Measurements from ENCODE around the gene THSD4. TPM values are rescaled to one million over a fixed set of nuclear protein-coding genes. Genes with fewer than 3 reads are reported as not detected.

Gene THSD4
- total RNA-seq, 1 experiment from 2014 or later, result 29.0 TPM

DNA sequence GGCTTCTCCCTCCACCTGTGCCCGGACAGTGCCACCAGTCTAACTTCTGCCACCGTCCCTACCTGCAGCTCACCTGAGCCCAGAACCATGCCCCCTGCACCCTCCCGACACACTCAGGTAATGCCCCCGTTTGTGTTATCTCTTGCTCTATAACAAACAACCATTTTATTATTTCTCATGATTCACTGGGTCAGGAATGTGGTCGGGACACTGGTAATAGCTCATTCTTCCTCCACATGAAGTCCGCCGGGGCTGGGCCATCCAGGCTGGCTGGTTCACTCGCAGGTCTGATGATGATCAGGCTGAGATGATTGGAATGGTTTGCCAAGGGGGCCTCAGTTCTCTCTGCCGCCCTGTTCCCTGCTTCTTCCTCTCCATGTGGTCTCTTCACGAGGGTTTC lies 674.8 kb downstream of the THSD4 start:
- TF ChIP-seq EZH2 (IDR thresholded peaks at IDR 0.05; ENCODE audit: low read length, unreplicated experiment) (no peak), EZH2phosphoT487 (IDR thresholded peaks at IDR 0.05; ENCODE audit: borderline replicate concordance, low read length) (no peak)
- TF ChIP-seq, protein P1, sequence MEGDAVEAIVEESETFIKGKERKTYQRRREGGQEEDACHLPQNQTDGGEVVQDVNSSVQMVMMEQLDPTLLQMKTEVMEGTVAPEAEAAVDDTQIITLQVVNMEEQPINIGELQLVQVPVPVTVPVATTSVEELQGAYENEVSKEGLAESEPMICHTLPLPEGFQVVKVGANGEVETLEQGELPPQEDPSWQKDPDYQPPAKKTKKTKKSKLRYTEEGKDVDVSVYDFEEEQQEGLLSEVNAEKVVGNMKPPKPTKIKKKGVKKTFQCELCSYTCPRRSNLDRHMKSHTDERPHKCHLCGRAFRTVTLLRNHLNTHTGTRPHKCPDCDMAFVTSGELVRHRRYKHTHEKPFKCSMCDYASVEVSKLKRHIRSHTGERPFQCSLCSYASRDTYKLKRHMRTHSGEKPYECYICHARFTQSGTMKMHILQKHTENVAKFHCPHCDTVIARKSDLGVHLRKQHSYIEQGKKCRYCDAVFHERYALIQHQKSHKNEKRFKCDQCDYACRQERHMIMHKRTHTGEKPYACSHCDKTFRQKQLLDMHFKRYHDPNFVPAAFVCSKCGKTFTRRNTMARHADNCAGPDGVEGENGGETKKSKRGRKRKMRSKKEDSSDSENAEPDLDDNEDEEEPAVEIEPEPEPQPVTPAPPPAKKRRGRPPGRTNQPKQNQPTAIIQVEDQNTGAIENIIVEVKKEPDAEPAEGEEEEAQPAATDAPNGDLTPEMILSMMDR (conservative IDR thresholded peaks at IDR 0.05; ENCODE audit: low read depth, low read length), result no peak
- peaks cover 4% of the 10 kb centered on the region for H3F3A ChIP-seq (ENCODE audit: low read length, unreplicated experiment)
- no peak overlapping the region for H2AFZ ChIP-seq (ENCODE audit: low read length)
- ChIA-PET POLR2A (ENCODE audit: unreplicated experiment) (interaction anchor here (0.6 to 1.0 kb wide), 4 partner anchors 10 to 938 kb away, joined by 3 to 13 read pairs (median 4); no protein-coding TSS in a partner anchor), CTCF (interaction anchor here (0.6 to 1.7 kb wide), 4 partner anchors 11 to 37 kb away, joined by 3 to 10 read pairs (median 4); no protein-coding TSS in a partner anchor)
- H3K27me3 ChIP-seq (ENCODE audit: low read length), result no peaks in the 10 kb centered on the region
- peak; percentile 88 for DNase-seq
- H3K4me1 ChIP-seq (ENCODE audit: insufficient read depth, low read length), result peaks cover 41% of the 10 kb centered on the region
- H3K9me3 ChIP-seq (ENCODE audit: low read length), result no peaks in the 10 kb centered on the region
- BruUV-seq (replicated peaks), result no TSS peak
- peak overlapping the region; percentile 96 for H3K27ac ChIP-seq (ENCODE audit: low read length)
- intact Hi-C loops (cut with micrococcal nuclease), result loop anchor here (2.0 kb wide), 1 partner anchor 43 kb away; no protein-coding TSS in a partner anchor
- no peaks in the 10 kb centered on the region for H3K79me2 ChIP-seq (ENCODE audit: low read length)
- peak overlapping the region; percentile 12; the same call in 1 of the 2 replicates for H3K4me3 ChIP-seq (ENCODE audit: low read length)
- no peaks in the 10 kb centered on the region for H3K9me2 ChIP-seq (replicated peaks; ENCODE audit: low read length)
- H3K9ac ChIP-seq (ENCODE audit: low read length), result peak overlapping the region; percentile 68
- H3K4me2 ChIP-seq (ENCODE audit: low read length), result peak overlapping the region; percentile 63
- peak; percentile 67 for ATAC-seq
- no peaks in the 10 kb centered on the region for H3K36me3 ChIP-seq (ENCODE audit: low read depth, low read length)
- no peaks in the 10 kb centered on the region for H4K20me1 ChIP-seq (ENCODE audit: low read length)

DNA sequence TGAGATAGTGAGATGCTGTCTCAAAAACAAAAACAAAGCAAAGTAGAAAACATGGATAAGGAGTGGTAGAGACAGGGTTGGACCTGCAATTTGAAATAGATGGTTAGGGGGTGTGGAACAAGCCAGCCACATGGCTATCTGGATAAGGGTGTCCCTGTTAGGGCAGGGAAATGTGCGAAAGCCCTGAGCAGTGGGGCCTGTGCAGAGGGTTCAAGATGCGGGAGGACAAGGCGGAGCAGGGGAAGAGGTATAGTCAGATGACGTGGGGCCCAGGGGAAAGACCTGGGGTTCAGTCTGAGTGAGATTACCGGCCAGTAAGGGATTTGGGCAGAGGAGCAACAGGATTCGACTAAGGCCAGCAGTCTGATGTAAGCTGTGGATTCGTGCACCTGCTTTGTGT lies 676.7 kb downstream of the THSD4 start:
- H3K27me3 ChIP-seq (ENCODE audit: low read length), result no peaks in the 10 kb centered on the region
- no peak overlapping the region for H3K4me3 ChIP-seq (ENCODE audit: low read length)
- BruUV-seq (replicated peaks), result no TSS peak
- H3K4me1 ChIP-seq (ENCODE audit: insufficient read depth, low read length), result peaks cover 41% of the 10 kb centered on the region
- peak overlapping the region; percentile 96 for H3K27ac ChIP-seq (ENCODE audit: low read length)
- no peaks in the 10 kb centered on the region for H3K9me3 ChIP-seq (ENCODE audit: low read length)
- peak overlapping the region; percentile 42 for H3K4me2 ChIP-seq (ENCODE audit: low read length)
- ATAC-seq, result no peak
- H4K20me1 ChIP-seq (ENCODE audit: low read length), result no peaks in the 10 kb centered on the region
- TF ChIP-seq EZH2 (IDR thresholded peaks at IDR 0.05; ENCODE audit: low read length, unreplicated experiment), result no peak
- TF ChIP-seq EZH2phosphoT487 (IDR thresholded peaks at IDR 0.05; ENCODE audit: borderline replicate concordance, low read length), result no peak
- TF ChIP-seq, protein P1 (conservative IDR thresholded peaks at IDR 0.05; ENCODE audit: low read depth, low read length), result no peak
- POLR2A ChIA-PET (ENCODE audit: unreplicated experiment), result no interaction called here
- H3K9ac ChIP-seq (ENCODE audit: low read length), result peak overlapping the region; percentile 48
- DNase-seq, result no peak
- no peaks in the 10 kb centered on the region for H3K36me3 ChIP-seq (ENCODE audit: low read depth, low read length)
- H2AFZ ChIP-seq (ENCODE audit: low read length), result no peak overlapping the region
- H3F3A ChIP-seq (ENCODE audit: low read length, unreplicated experiment), result peaks cover 4% of the 10 kb centered on the region
- no peaks in the 10 kb centered on the region for H3K9me2 ChIP-seq (replicated peaks; ENCODE audit: low read length)
- CTCF ChIA-PET, result no interaction called here
- H3K79me2 ChIP-seq (ENCODE audit: low read length), result no peaks in the 10 kb centered on the region
- intact Hi-C loops (cut with micrococcal nuclease), result loop anchor here (2.0 kb wide), 1 partner anchor 45 kb away; no protein-coding TSS in a partner anchor

DNA sequence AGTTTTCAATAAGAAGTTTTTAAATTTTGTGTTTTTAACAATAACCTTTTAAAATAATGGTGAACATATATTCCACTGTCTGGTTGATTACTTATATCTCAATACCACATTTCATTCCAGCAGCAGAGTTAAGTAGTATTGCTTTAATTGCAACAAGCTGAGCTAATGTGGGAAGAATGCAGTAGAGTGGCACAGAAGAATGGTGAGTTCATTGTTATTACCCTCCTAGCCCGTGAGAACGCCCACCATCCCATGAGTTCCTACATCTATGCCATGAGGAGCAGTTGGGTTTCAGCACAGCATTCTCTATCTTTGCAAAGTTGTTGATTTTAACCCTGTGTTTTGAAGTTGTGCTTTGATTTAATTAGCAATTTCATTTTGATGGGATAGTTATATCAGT lies 677.2 kb downstream of the THSD4 start:
- Histone ChIP-seq H3K27ac (ENCODE audit: low read length) (peak overlapping the region; percentile 96), H3K4me3 (ENCODE audit: low read length) (no peak overlapping the region), H3K36me3 (ENCODE audit: low read depth, low read length) (no peaks in the 10 kb centered on the region), H3K27me3 (ENCODE audit: low read length) (no peaks in the 10 kb centered on the region), H3K9me2 (replicated peaks; ENCODE audit: low read length) (no peaks in the 10 kb centered on the region), H3K79me2 (ENCODE audit: low read length) (no peaks in the 10 kb centered on the region), H3F3A (ENCODE audit: low read length, unreplicated experiment) (peaks cover 4% of the 10 kb centered on the region), H3K4me1 (ENCODE audit: insufficient read depth, low read length) (peaks cover 41% of the 10 kb centered on the region), H4K20me1 (ENCODE audit: low read length) (no peaks in the 10 kb centered on the region), H3K4me2 (ENCODE audit: low read length) (peak overlapping the region; percentile 42), H2AFZ (ENCODE audit: low read length) (no peak overlapping the region), H3K9me3 (ENCODE audit: low read length) (no peaks in the 10 kb centered on the region), H3K9ac (ENCODE audit: low read length) (0 out of 2 replicates have a peak overlapping the region, but pooled peaks have one; percentile 48)
- CTCF ChIA-PET, result no interaction called here
- intact Hi-C loops (cut with micrococcal nuclease), result no loop called here
- POLR2A ChIA-PET (ENCODE audit: unreplicated experiment), result no interaction called here
- no TSS peak for BruUV-seq (replicated peaks)
- DNase-seq (peak; percentile 70), ATAC-seq (no peak)
- TF ChIP-seq EZH2phosphoT487 (IDR thresholded peaks at IDR 0.05; ENCODE audit: borderline replicate concordance, low read length), result no peak
- TF ChIP-seq, protein P1 (conservative IDR thresholded peaks at IDR 0.05; ENCODE audit: low read depth, low read length), result no peak
- TF ChIP-seq EZH2 (IDR thresholded peaks at IDR 0.05; ENCODE audit: low read length, unreplicated experiment), result no peak
